Gastrocnemius medialis (tissue), 4 donors: ENCODE data around the gene BCL11A. TPM values are rescaled to one million over a fixed set of nuclear protein-coding genes. Genes with fewer than 3 reads are reported as not detected.

Experiments used
- ATAC-seq, 2 donors: fragments of 150-250 bp; one replicate each; pipeline ENCODE4 v1.9.1; 2016
- DNase-seq, 2 donors: peaks; one replicate each; pipeline ENCODE4 v3.0.0-alpha.2; 2019
- H3K27ac ChIP-seq, 4 donors: fragments of 200-600 bp; sonication (generic); 1 replicate in 1 of 4; 2 replicates in 3 of 4; pipeline ENCODE4 v1.5.1; 2016 to 2018; ENCODE audit warnings: mild to moderate bottlenecking in 2 of 4, moderate library complexity in 1 of 4
- H3K27me3 ChIP-seq, 3 donors: fragments of 200-600 bp; sonication (generic) in 2 of 3; 1 replicate in 1 of 3; 2 replicates in 2 of 3; pipeline versions ENCODE4 v1.5.1 to v1.6.0; 2016 to 2019; ENCODE audit warnings: mild to moderate bottlenecking in 1 of 3, moderate library complexity in 1 of 3
- H3K36me3 ChIP-seq, 2 donors: fragments of 200-600 bp; sonication (generic) in 1 of 2; one replicate each; pipeline ENCODE4 v1.5.1; 2017 to 2018
- H3K4me1 ChIP-seq, 2 donors: fragments of 200-600 bp; sonication (generic) in 1 of 2; one replicate each; pipeline ENCODE4 v1.5.1; 2016 to 2017; ENCODE audit warnings: mild to moderate bottlenecking in 2 of 2
- H3K4me3 ChIP-seq, 4 donors: fragments of 200-600 bp; sonication (generic) in 3 of 4; 1 replicate in 1 of 4; 2 replicates in 3 of 4; pipeline ENCODE4 v1.5.1; 2016 to 2019; ENCODE audit warnings: mild to moderate bottlenecking in 2 of 4
- H3K9me3 ChIP-seq, 3 donors: fragments of 200-600 bp; sonication (generic) in 2 of 3; 1 replicate in 1 of 3; 2 replicates in 2 of 3; pipeline ENCODE4 v1.5.1; 2016 to 2019
- POLR2A ChIP-seq, 2 donors: fragments of 450-650 bp; IDR thresholded peaks; one replicate each; pipeline ENCODE4 v1.6.1; 2017; ENCODE audit warnings: antibody characterized with exemption in 2 of 2, mild to moderate bottlenecking in 2 of 2, moderate library complexity in 2 of 2
- in situ Hi-C, 4 donors: fragments of 200-750 bp; cut with MboI; loops; one replicate each; pipeline versions ENCODE4 v1.15.0 to v1.8.0; 2017; ENCODE audit warnings: low sequenced_read_pairs in 4 of 4
- intact Hi-C: fragments of 100-400 bp; cut with DNase I; formaldehyde crosslinking; loops from one replicate; pipeline ENCODE4 v1.15.1; 2023; ENCODE audit warnings: low total_unique reads
- total RNA-seq, 4 donors: library from RNA; depleted of rRNA; stranded (reverse); fragments of >200 nt; gene quantifications; one replicate each; pipeline versions ENCODE4 v1.1.0 to v1.2.3, GENCODE V29; 2016
- TF ChIP-seq, protein P1 (sequence below), 5 experiments: fragments of 450-650 bp in 3 of 5; fragments of 200-600 bp in 2 of 5; sonication (generic) in 2 of 5; IDR thresholded peaks in 4 of 5; conservative IDR thresholded peaks in 1 of 5; 1 replicate in 4 of 5; 2 replicates in 1 of 5; pipeline ENCODE4 v1.5.1; 2016 to 2019; ENCODE audit warnings: antibody characterized with exemption in 5 of 5, mild to moderate bottlenecking in 3 of 5, moderate library complexity in 3 of 5

BCL11A gene
- total RNA-seq, 4 donors from 2014 or later: 0.04 to 1.0 (median 0.07) TPM; not detected in 1

DNA sequence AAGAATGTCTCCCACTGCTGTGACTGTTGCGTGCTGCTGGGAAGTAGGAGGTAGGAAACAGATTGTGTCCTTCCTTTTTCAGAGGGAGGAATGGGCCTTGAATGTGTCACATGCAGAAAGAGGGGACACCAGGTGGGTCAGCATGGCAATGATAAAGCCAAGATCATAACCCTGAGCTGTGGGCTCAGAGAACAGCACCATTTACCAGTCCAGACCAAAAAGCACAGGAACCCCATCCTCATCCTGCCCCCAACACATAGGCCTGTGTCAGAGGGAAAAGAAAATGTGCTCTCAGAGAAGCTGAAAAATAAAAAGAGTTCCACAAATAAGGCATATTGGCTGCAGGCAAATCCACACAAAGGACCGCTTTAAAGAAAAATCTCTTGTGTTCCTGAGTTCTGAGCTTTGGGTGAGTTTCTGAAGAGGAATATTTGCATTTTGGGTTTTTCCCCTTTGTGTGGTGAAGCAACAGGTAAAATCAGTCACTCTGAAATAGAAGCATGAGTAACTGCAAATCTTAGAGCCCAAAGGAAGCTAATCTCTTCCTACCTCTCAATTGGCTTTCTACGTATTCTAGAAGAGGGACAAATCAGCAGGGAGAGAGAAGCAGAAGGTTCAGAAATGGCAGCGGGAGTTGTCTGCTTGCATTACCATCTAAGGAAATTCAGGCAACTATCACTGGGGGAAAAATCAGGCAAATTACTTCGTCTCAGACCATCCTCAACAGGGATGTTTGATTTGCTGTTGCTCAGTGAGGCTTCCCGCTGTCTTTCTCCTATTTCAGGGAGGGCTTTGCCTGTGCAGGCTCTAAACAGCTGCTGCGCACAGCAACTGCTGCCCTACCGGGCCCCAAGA lies 106.8 kb downstream of the BCL11A start:
- Histone ChIP-seq H3K4me3 (no peak overlapping the region), H3K27ac (no peak overlapping the region), H3K36me3 (no peaks in the 10 kb centered on the region), H3K4me1 (no peaks in the 10 kb centered on the region), H3K9me3 (no peaks in the 10 kb centered on the region), H3K27me3 (no peaks in the 10 kb centered on the region)
- TF ChIP-seq POLR2A (IDR thresholded peaks at IDR 0.05): no peak
- TF ChIP-seq, protein P1, sequence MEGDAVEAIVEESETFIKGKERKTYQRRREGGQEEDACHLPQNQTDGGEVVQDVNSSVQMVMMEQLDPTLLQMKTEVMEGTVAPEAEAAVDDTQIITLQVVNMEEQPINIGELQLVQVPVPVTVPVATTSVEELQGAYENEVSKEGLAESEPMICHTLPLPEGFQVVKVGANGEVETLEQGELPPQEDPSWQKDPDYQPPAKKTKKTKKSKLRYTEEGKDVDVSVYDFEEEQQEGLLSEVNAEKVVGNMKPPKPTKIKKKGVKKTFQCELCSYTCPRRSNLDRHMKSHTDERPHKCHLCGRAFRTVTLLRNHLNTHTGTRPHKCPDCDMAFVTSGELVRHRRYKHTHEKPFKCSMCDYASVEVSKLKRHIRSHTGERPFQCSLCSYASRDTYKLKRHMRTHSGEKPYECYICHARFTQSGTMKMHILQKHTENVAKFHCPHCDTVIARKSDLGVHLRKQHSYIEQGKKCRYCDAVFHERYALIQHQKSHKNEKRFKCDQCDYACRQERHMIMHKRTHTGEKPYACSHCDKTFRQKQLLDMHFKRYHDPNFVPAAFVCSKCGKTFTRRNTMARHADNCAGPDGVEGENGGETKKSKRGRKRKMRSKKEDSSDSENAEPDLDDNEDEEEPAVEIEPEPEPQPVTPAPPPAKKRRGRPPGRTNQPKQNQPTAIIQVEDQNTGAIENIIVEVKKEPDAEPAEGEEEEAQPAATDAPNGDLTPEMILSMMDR (IDR thresholded peaks at IDR 0.05 in 4 of 5, conservative IDR thresholded peaks at IDR 0.05 in 1 of 5): no peak
- in situ Hi-C loops: no loop called here
- intact Hi-C loops: no loop called here
- DNase-seq (no peak), ATAC-seq (no peak)

DNA sequence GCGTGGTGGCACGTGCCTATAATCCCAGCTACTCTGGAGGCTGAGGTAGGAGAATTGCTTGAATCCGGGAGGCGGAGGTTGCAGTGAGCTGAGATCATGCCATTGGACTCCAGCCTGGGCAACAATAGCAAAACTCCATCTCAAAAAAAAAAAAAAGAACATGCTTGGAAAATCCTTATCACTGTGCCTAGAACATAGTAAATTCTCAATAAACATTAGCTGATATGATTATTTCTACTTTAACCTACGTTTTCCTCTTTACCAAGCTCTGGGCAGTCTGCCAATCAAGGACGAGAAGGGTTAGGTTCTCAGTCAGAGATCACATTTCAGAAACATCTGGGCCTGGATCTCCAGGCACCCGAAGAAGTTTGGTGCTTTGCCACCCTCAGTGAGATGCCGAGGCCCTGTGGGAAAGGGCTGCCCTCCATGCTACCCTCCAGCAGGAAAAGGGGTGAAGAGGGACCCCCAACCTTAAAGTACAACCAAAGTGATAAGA lies 107.7 kb downstream of the BCL11A start:
- intact Hi-C loops (no loop called here), in situ Hi-C loops (no loop called here)
- Histone ChIP-seq H3K27me3 (no peaks in the 10 kb centered on the region), H3K27ac (no peak overlapping the region), H3K9me3 (no peaks in the 10 kb centered on the region), H3K4me3 (no peak overlapping the region), H3K36me3 (no peaks in the 10 kb centered on the region), H3K4me1 (no peaks in the 10 kb centered on the region)
- TF ChIP-seq, protein P1 (IDR thresholded peaks at IDR 0.05 in 4 of 5, conservative IDR thresholded peaks at IDR 0.05 in 1 of 5): no peak
- TF ChIP-seq POLR2A (IDR thresholded peaks at IDR 0.05): no peak
- ATAC-seq (no peak), DNase-seq (no peak)

DNA sequence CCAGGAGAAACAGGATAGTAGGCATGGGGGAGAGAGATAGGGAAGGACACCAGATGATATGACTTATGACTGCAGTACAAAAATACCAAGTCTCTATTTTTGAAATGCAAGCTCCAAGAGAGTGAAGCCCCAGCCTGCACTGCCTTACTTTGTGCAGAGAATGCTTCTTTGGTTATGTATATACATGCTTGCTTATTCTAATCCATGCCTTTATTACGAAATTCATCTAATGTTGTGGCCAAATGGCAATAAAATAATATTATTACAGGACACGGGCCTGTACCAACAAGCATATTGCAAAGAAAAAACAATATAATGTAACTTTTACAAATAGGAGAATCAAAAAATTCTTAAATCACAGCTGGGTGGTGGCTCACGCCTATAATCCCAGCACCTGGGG lies 110.8 kb downstream of the BCL11A start:
- Histone ChIP-seq H3K9me3 (no peaks in the 10 kb centered on the region), H3K36me3 (no peaks in the 10 kb centered on the region), H3K4me3 (no peak overlapping the region), H3K27ac (no peak overlapping the region), H3K4me1 (no peaks in the 10 kb centered on the region), H3K27me3 (no peaks in the 10 kb centered on the region)
- ATAC-seq: no peak
- TF ChIP-seq, protein P1 (IDR thresholded peaks at IDR 0.05 in 4 of 5, conservative IDR thresholded peaks at IDR 0.05 in 1 of 5): no peak
- TF ChIP-seq POLR2A (IDR thresholded peaks at IDR 0.05): no peak
- in situ Hi-C loops (no loop called here), intact Hi-C loops (no loop called here)
- no peak for DNase-seq

DNA sequence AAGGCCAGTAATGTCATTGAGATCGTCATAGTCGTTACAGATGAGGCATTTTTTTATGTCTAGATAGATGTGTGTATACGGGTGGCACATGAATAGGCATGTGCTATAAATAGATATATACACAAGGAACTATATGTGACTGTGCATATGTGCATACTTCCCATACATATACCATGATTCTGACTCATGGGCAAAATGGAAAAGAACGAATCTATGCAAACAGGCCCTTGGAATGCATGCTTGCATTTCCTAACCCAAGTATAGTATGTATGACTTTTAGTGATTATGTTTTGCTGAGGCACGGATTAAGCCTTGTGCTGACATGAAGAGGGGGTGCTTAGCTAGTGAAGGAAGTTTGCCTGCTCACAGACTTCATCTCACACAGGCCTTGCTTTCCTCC lies 111.7 kb downstream of the BCL11A start:
- intact Hi-C loops: no loop called here
- in situ Hi-C loops: no loop called here
- Histone ChIP-seq H3K36me3 (no peaks in the 10 kb centered on the region), H3K9me3 (no peaks in the 10 kb centered on the region), H3K4me1 (no peaks in the 10 kb centered on the region), H3K4me3 (no peak overlapping the region), H3K27me3 (no peaks in the 10 kb centered on the region), H3K27ac (no peak overlapping the region)
- TF ChIP-seq, protein P1 (IDR thresholded peaks at IDR 0.05 in 4 of 5, conservative IDR thresholded peaks at IDR 0.05 in 1 of 5): no peak
- ATAC-seq: no peak
- no peak for DNase-seq
